ENCODE data around the gene TMA7. TPM values are rescaled to one million over a fixed set of nuclear protein-coding genes. Genes with fewer than 3 reads are reported as not detected.

TMA7 gene
- total and polyA plus RNA-seq, 9 of the 15 experiments (the other 6 are each of a cell fraction or from before 2014, with no cell fraction given) = 209 to 1,003 (median 486) TPM

- TF ChIP-seq CLOCK (CRISPR knock-in tag; IDR thresholded peaks at IDR 0.05; ENCODE audit: borderline replicate concordance) (no peak), ARHGAP35 (IDR thresholded peaks at IDR 0.05; ENCODE audit: partially characterized antibody) (no peak), ATF3 (IDR thresholded peaks at IDR 0.05) (no peak), ATF3 (CRISPR knock-in tag; conservative IDR thresholded peaks at IDR 0.05) (no peak), ZSCAN32 (CRISPR knock-in tag; IDR thresholded peaks at IDR 0.05) (no peak), FOXM1 (IDR thresholded peaks at IDR 0.05; ENCODE audit: low read depth) (no peak), FOXM1 (CRISPR knock-in tag; IDR thresholded peaks at IDR 0.05; ENCODE audit: low read depth) (0 out of 2 replicates have a peak, but pooled peaks have one; percentile 54), ZNF324 (CRISPR knock-in tag; IDR thresholded peaks at IDR 0.05) (no peak), ZNF146 (CRISPR knock-in tag; IDR thresholded peaks at IDR 0.05; ENCODE audit: unreplicated experiment) (no peak), POLR2A (conservative IDR thresholded peaks at IDR 0.05) (peak; percentile 91), CEBPG (CRISPR knock-in tag; IDR thresholded peaks at IDR 0.05) (no peak), CEBPG (tag; conservative IDR thresholded peaks at IDR 0.05 in 1 of 2, IDR thresholded peaks at IDR 0.05 in 1 of 2) (no peak), ID3 (CRISPR knock-in tag; IDR thresholded peaks at IDR 0.05) (no peak), ID3 (tag; IDR thresholded peaks at IDR 0.05) (no peak), ZSCAN29 (IDR thresholded peaks at IDR 0.05) (no peak), TAF15 (IDR thresholded peaks at IDR 0.05; ENCODE audit: low read depth, low read length) (no peak), AFF1 (IDR thresholded peaks at IDR 0.05; ENCODE audit: low read depth in 1 of 2, partially characterized antibody in 2 of 2) (no peak), SREBF2 (CRISPR knock-in tag; IDR thresholded peaks at IDR 0.05) (no peak), E2F5 (CRISPR knock-in tag; IDR thresholded peaks at IDR 0.05) (no peak)
Measured at GRCh38 chr3:48439820-48440589, at the start of gene TMA7, which contains the start of gene CCDC51 (continued).

Measured in K562 (cell line).